GM18517 (cell line): ENCODE measurements around the gene PAPPA.

Source experiments
- ATAC-seq: cut with Tn5 transposase; IDR thresholded peaks from one replicate; pipeline ENCODE4 v1.9.1; 2021; ENCODE audit warnings: mild to moderate bottlenecking, moderate library complexity; ENCODE audit not compliant: unreplicated experiment

The PAPPA gene

GRCh38 chr9:116151199-116151598 lies 2.4 kb upstream of the PAPPA start:
- ATAC-seq = no peak

GRCh38 chr9:116151966-116152381 lies 1.6 kb upstream of the PAPPA start:
- ATAC-seq = no peak

GRCh38 chr9:116152390-116152789 lies 1.2 kb upstream of the PAPPA start:
- no peak for ATAC-seq

- no peak for ATAC-seq
These were observed 438 bp upstream of the PAPPA start for GRCh38 chr9:116152941-116153764.

- no peak for ATAC-seq
These were observed 864 bp downstream of the PAPPA start for GRCh38 chr9:116154334-116154975.

- no peak for ATAC-seq
These were observed 1.5 kb downstream of the PAPPA start for GRCh38 chr9:116154976-116155697.

- ATAC-seq = no peak
These were observed 2.1 kb downstream of the PAPPA start for GRCh38 chr9:116155698-116156039.

GRCh38 chr9:116156621-116157314 lies 3.2 kb downstream of the PAPPA start:
- ATAC-seq = no peak

GRCh38 chr9:116157436-116158138 lies 4.0 kb downstream of the PAPPA start:
- no peak for ATAC-seq

- ATAC-seq = no peak
These were observed 7.3 kb downstream of the PAPPA start for GRCh38 chr9:116160676-116161571.

- ATAC-seq = no peak
These were observed 8.7 kb downstream of the PAPPA start for GRCh38 chr9:116162241-116162781.

GRCh38 chr9:116163293-116164055 lies 9.9 kb downstream of the PAPPA start:
- ATAC-seq = no peak

GRCh38 chr9:116165912-116166311 lies 12.3 kb downstream of the PAPPA start:
- ATAC-seq = no peak

- ATAC-seq = no peak
These were observed 13.1 kb downstream of the PAPPA start for GRCh38 chr9:116166713-116167112.

GRCh38 chr9:116168231-116168630 lies 14.6 kb downstream of the PAPPA start:
- ATAC-seq = no peak

GRCh38 chr9:116172216-116172615 lies 18.6 kb downstream of the PAPPA start:
- no peak for ATAC-seq

GRCh38 chr9:116174347-116174746 lies 20.8 kb downstream of the PAPPA start:
- no peak for ATAC-seq

- ATAC-seq = no peak
These were observed 22.0 kb downstream of the PAPPA start for GRCh38 chr9:116175614-116176013.
